Endothelial cell of umbilical vein (primary cell): ENCODE results near the gene C1QB.

Experiments
- GATA2 ChIP-seq: IDR thresholded peaks from 2 replicates; pipeline ENCODE4 v1.7.0; 2011; ENCODE audit warnings: low read depth, mild to moderate bottlenecking, moderate library complexity, mixed read lengths, low read length; ENCODE audit not compliant: insufficient read length, insufficient read depth
- POLR2A ChIP-seq: IDR thresholded peaks from 2 replicates; pipeline ENCODE4 v1.6.1; 2012; ENCODE audit warnings: low read depth, mild to moderate bottlenecking, control low read depth, low read length
- POLR2AphosphoS5 ChIP-seq: IDR thresholded peaks from 2 replicates; pipeline ENCODE4 v1.6.1; 2012; ENCODE audit warnings: low read depth, mild to moderate bottlenecking, control low read depth, low read length, moderate library complexity; ENCODE audit not compliant: insufficient read depth
- TF ChIP-seq, protein P1 (sequence below), 2 donors: IDR thresholded peaks; 1 replicate in 1 of 2; 2 replicates in 1 of 2; pipeline ENCODE4 v1.5.1; 2011; ENCODE audit warnings: low read length in 2 of 2, mild to moderate bottlenecking in 2 of 2, moderate library complexity in 2 of 2, control low read depth in 1 of 2, inconsistent platforms in 1 of 2, low read depth in 1 of 2; ENCODE audit not compliant: insufficient read depth in 1 of 2; ENCODE audit errors: extremely low read depth in 1 of 2

DNA sequence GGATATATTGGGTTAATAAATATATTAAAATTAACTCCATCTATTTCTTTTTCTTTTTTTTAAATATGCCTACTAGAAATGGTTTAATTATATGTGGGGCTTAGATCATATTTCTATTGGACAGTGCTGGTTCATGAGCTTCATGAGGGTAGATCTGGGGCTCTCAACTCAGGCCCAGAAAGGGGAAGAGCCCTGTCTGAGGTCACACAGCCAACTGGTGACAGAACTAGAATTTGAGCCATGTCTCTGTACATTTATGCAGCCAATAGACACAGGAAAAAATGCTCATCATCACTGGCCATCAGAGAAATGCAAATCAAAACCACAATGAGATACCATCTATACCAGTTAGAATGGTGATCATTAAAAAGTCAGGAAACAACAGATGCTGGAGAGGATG is 52.5 kb downstream of the C1QB start:
- no peak for TF ChIP-seq GATA2
- no peak for TF ChIP-seq POLR2AphosphoS5
- TF ChIP-seq POLR2A = no peak
- TF ChIP-seq, protein P1, sequence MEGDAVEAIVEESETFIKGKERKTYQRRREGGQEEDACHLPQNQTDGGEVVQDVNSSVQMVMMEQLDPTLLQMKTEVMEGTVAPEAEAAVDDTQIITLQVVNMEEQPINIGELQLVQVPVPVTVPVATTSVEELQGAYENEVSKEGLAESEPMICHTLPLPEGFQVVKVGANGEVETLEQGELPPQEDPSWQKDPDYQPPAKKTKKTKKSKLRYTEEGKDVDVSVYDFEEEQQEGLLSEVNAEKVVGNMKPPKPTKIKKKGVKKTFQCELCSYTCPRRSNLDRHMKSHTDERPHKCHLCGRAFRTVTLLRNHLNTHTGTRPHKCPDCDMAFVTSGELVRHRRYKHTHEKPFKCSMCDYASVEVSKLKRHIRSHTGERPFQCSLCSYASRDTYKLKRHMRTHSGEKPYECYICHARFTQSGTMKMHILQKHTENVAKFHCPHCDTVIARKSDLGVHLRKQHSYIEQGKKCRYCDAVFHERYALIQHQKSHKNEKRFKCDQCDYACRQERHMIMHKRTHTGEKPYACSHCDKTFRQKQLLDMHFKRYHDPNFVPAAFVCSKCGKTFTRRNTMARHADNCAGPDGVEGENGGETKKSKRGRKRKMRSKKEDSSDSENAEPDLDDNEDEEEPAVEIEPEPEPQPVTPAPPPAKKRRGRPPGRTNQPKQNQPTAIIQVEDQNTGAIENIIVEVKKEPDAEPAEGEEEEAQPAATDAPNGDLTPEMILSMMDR (IDR thresholded peaks at IDR 0.05; ENCODE audit: extremely low read depth in 1 of 2, insufficient read depth in 1 of 2, low read depth in 1 of 2, low read length in 2 of 2) = no peak
